SU-DHL-6 (cell line): ENCODE data around the gene NUP35.

Experiments
- H2AFZ ChIP-seq: fragments of 200-600 bp; sonication (generic); 2 replicates; pipeline ENCODE4 v1.6.1; 2014; ENCODE audit warnings: low read depth, mild to moderate bottlenecking, moderate library complexity, mixed read lengths, antibody characterized with exemption, low read length; ENCODE audit not compliant: severe bottlenecking
- H3F3A ChIP-seq: fragments of 200-600 bp; shearing (Covaris generic); 2 replicates; pipeline ENCODE4 v1.6.0; 2016; ENCODE audit warnings: antibody characterized with exemption, mild to moderate bottlenecking; ENCODE audit not compliant: insufficient read depth
- H3K27ac ChIP-seq: fragments of 200-600 bp; sonication (generic); 2 replicates; pipeline ENCODE4 v1.5.1; 2016; ENCODE audit warnings: low read depth, mild to moderate bottlenecking, low read length, moderate library complexity, mixed read lengths
- H3K27me3 ChIP-seq: fragments of 200-600 bp; sonication (generic), shearing (Covaris generic); 2 replicates; pipeline ENCODE4 v1.6.0; 2014; ENCODE audit warnings: mild to moderate bottlenecking, low read length
- H3K36me3 ChIP-seq: fragments of 200-600 bp; sonication (generic); 2 replicates; pipeline ENCODE4 v1.6.1; 2014; ENCODE audit warnings: mild to moderate bottlenecking, low read length, mixed read lengths
- H3K4me2 ChIP-seq: fragments of 300-600, 200-600 bp; shearing (Covaris generic), sonication (generic); 2 replicates; pipeline ENCODE4 v1.6.0; 2014; ENCODE audit warnings: low read length, low read depth, mild to moderate bottlenecking; ENCODE audit not compliant: poor library complexity, severe bottlenecking
- H3K4me3 ChIP-seq: fragments of 200-600 bp; sonication (generic); 2 replicates; pipeline ENCODE4 v1.5.1; 2014; ENCODE audit warnings: antibody characterized with exemption, low read length, mild to moderate bottlenecking, mixed read lengths; ENCODE audit not compliant: insufficient read depth, poor library complexity, severe bottlenecking
- H3K79me2 ChIP-seq: fragments of 200-600 bp; sonication (generic); 2 replicates; pipeline ENCODE4 v1.6.1; 2014; ENCODE audit warnings: mild to moderate bottlenecking, low read length, moderate library complexity; ENCODE audit not compliant: insufficient read depth
- H3K9ac ChIP-seq: fragments of 200-600 bp; sonication (generic); 2 replicates; pipeline ENCODE4 v1.7.0; 2014; ENCODE audit warnings: mild to moderate bottlenecking, low read length
- H3K9me2 ChIP-seq: fragments of 200-600 bp; sonication (generic); replicated peaks from 2 replicates; pipeline ENCODE4 v1.6.1; 2014; ENCODE audit warnings: low read length; ENCODE audit not compliant: insufficient read depth
- H3K9me3 ChIP-seq: fragments of 200-600 bp; sonication (generic); 2 replicates; pipeline ENCODE4 v1.6.1; 2014; ENCODE audit warnings: low read length, mixed read lengths; ENCODE audit not compliant: insufficient read depth
- H4K20me1 ChIP-seq: fragments of 200-600 bp; sonication (generic); 2 replicates; pipeline ENCODE4 v1.6.1; 2014; ENCODE audit warnings: low read depth, mild to moderate bottlenecking, antibody characterized with exemption, low read length, moderate library complexity, mixed read lengths
- EZH2phosphoT487 ChIP-seq: fragments of 200-600 bp; sonication (generic), shearing (Covaris generic); conservative IDR thresholded peaks from 2 replicates; pipeline ENCODE4 v1.6.1; 2018; ENCODE audit warnings: mild to moderate bottlenecking, antibody characterized with exemption, low read length, moderate library complexity, mixed read lengths
- TF ChIP-seq, protein P1 (sequence below): fragments of 200-600 bp; sonication (generic); IDR thresholded peaks from one replicate; pipeline ENCODE4 v1.5.1; 2017; ENCODE audit warnings: antibody characterized with exemption, mild to moderate bottlenecking, low read length, moderate library complexity; ENCODE audit not compliant: insufficient read depth, poor library complexity, severe bottlenecking

NUP35 gene

DNA sequence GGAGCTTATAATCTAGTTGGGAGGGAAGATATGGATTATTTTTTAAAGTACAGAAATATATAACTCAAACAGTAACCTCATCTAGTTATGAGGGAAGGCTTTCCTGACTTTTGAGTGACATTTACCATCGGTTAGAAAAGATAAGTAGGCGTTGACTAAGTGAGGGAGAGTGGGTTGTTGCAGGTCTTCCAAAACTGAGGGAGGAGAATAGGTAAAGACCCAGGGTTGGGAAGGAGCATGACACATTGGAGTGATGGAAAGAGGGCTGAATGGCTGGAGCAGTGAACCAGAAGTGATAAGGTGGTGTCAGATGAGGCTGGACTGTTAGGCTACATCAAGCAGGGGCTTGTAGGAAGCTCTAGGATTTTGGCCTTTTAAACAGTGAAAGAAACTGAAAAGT is 10.6 kb upstream of the NUP35 start:
- Histone ChIP-seq H3K36me3 (no peaks in the 10 kb centered on the region), H3K9me3 (no peaks in the 10 kb centered on the region), H3F3A (no peaks in the 10 kb centered on the region), H3K9ac (no peak overlapping the region), H3K9me2 (no peaks in the 10 kb centered on the region), H2AFZ (no peak overlapping the region), H3K4me2 (no peak overlapping the region), H3K27me3 (no peaks in the 10 kb centered on the region), H3K4me3 (no peak overlapping the region), H3K79me2 (no peaks in the 10 kb centered on the region), H3K27ac (no peak overlapping the region), H4K20me1 (no peaks in the 10 kb centered on the region)
- TF ChIP-seq EZH2phosphoT487 = no peak
- TF ChIP-seq, protein P1, sequence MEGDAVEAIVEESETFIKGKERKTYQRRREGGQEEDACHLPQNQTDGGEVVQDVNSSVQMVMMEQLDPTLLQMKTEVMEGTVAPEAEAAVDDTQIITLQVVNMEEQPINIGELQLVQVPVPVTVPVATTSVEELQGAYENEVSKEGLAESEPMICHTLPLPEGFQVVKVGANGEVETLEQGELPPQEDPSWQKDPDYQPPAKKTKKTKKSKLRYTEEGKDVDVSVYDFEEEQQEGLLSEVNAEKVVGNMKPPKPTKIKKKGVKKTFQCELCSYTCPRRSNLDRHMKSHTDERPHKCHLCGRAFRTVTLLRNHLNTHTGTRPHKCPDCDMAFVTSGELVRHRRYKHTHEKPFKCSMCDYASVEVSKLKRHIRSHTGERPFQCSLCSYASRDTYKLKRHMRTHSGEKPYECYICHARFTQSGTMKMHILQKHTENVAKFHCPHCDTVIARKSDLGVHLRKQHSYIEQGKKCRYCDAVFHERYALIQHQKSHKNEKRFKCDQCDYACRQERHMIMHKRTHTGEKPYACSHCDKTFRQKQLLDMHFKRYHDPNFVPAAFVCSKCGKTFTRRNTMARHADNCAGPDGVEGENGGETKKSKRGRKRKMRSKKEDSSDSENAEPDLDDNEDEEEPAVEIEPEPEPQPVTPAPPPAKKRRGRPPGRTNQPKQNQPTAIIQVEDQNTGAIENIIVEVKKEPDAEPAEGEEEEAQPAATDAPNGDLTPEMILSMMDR = no peak

DNA sequence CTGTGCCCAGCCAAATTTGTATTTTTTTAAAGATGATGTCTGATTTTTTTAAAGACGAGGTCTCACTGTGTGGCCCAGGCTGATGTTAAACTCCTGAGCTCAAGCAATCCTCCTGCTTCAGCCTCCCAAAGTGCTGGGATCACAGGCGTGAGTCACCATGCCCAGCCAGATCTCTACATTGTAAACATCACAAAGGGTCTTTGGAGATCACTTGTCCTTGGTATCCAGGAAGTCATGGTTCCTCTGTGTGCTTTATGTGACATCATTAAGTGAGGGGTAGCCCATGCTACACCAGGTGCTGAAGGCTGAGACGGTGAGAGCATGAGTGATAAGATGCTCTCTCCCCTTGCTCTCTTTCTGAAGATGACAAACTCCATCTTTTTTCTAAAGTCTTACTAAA is 7.0 kb upstream of the NUP35 start:
- Histone ChIP-seq H4K20me1 (no peaks in the 10 kb centered on the region), H3K4me2 (no peak overlapping the region), H3K9ac (no peak overlapping the region), H3K27ac (no peak overlapping the region), H3K9me2 (no peaks in the 10 kb centered on the region), H3K4me3 (no peak overlapping the region), H2AFZ (no peak overlapping the region), H3K36me3 (no peaks in the 10 kb centered on the region), H3F3A (no peaks in the 10 kb centered on the region), H3K9me3 (no peaks in the 10 kb centered on the region), H3K27me3 (no peaks in the 10 kb centered on the region), H3K79me2 (no peaks in the 10 kb centered on the region)
- TF ChIP-seq EZH2phosphoT487 = no peak
- TF ChIP-seq, protein P1 = no peak

DNA sequence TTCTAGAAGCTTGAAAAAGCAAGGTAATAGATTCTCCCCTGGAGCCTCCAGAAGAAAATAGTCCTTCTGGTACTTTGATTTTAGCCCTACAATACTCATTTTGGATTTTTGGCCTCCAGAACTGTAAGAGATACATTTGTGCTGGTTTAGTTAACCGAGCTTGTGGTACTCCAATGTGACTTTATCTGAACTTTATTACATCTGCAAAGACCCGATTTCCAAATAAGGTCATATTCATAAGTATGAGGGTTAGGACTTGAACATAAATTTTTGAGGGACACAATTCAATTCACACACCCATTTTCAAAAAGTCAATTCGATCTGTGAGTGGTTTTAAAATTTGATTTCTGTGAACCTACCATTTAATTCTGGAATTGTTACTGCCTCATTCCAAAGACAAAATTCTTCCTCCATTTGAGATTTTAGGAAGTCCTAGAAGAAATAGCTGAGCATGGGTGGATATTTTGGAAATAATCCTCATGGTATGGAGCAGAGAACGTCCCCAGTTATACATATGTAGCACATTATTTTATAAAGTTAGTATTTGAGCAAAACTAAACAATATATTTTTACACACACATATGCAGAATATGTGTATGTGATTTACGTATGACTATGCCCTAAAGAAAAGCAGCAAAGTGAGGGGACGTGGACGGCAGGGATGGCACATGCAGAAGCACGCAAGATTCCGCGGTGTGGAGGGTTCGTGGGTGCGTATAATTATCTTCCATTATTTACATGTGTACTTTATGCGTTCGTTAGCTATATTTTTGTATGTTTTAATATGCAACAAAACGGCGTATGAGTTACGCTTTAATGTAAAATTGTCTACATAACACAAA is 905 bp upstream of the NUP35 start:
- peak overlapping the region; percentile 72 for H3K4me2 ChIP-seq
- H3K9me3 ChIP-seq = no peaks in the 10 kb centered on the region
- peak overlapping the region; percentile 75 for H3K4me3 ChIP-seq
- no peaks in the 10 kb centered on the region for H4K20me1 ChIP-seq
- H3K79me2 ChIP-seq = peaks cover 41% of the 10 kb centered on the region
- peak overlapping the region; percentile 99 for H2AFZ ChIP-seq
- no peak for TF ChIP-seq EZH2phosphoT487
- TF ChIP-seq, protein P1 = no peak
- no peaks in the 10 kb centered on the region for H3K9me2 ChIP-seq
- no peaks in the 10 kb centered on the region for H3K27me3 ChIP-seq
- H3K27ac ChIP-seq = peak overlapping the region; percentile 87; the same call in 1 of the 2 replicates
- no peaks in the 10 kb centered on the region; the same call in 1 of the 2 replicates for H3F3A ChIP-seq
- H3K9ac ChIP-seq = peak overlapping the region; percentile 75
- H3K36me3 ChIP-seq = no peaks in the 10 kb centered on the region; the same call in 1 of the 2 replicates
